ENCODE data around the gene EVI5L.

DNA sequence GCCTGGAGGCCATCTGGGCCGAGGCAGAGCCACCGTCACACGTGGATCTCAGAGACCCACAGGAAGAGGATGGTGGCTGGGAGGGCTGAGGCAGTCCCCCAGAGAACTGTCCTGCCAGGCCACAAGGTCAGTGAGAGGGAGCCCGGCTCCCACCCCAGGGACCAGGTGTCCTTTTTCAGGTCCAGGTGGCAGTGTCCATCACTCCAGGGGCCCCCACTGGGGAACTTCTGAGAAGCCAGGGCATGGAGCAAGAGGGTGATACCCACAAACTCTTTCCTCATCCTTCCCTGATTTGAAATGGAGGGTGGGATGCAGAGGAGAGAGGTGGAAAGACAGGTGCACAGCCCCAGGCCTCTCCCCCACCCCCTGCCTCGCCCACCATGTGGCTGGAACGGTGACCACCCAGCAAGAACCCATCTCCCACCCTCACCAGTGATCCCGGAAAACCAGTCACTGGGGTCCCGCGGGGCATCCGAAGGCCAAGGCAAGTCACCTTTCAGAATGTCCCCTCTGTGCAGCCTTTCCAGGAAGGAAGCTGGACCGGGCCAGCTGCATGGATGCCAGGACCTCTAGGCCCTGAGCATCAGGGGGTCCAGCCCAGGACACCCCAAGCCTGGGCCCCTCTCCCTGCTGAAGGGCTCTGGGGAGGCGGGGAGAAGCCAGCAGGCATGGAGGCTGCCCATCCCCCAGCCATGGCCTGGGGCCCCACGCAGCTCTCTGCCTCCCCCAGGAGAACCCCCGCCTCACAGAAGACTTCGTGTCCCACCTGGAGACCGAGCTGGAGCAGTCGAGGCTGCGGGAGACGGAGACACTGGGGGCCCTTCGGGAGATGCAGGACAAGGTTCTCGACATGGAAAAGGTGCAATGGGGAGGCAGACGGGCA is 30.1 kb downstream of the EVI5L start:
- TF ChIP-seq, protein P1, sequence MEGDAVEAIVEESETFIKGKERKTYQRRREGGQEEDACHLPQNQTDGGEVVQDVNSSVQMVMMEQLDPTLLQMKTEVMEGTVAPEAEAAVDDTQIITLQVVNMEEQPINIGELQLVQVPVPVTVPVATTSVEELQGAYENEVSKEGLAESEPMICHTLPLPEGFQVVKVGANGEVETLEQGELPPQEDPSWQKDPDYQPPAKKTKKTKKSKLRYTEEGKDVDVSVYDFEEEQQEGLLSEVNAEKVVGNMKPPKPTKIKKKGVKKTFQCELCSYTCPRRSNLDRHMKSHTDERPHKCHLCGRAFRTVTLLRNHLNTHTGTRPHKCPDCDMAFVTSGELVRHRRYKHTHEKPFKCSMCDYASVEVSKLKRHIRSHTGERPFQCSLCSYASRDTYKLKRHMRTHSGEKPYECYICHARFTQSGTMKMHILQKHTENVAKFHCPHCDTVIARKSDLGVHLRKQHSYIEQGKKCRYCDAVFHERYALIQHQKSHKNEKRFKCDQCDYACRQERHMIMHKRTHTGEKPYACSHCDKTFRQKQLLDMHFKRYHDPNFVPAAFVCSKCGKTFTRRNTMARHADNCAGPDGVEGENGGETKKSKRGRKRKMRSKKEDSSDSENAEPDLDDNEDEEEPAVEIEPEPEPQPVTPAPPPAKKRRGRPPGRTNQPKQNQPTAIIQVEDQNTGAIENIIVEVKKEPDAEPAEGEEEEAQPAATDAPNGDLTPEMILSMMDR (conservative IDR thresholded peaks at IDR 0.05 in 1 of 2, IDR thresholded peaks at IDR 0.05 in 1 of 2; ENCODE audit: low read depth in 1 of 2, low read length in 2 of 2) = no peak
- TF ChIP-seq EZH2 (IDR thresholded peaks at IDR 0.05; ENCODE audit: low read length, missing control alignments) = no peak
